Caco-2 (cell line): ENCODE measurements around the gene CALR. TPM values are rescaled to one million over a fixed set of nuclear protein-coding genes. Genes with fewer than 3 reads are reported as not detected.

Experiments
- BruUV-seq: library from RNA; stranded (reverse); fragments of 400-500 nt; replicated peaks from 2 replicates; lab custom pipeline; 2021; lab: Mats Ljungman, UMichigan
- CTCF ChIA-PET: fragments of 300-600 bp; sonication (Branson Sonifier 250); formaldehyde crosslinking; loops from one replicate; lab custom pipeline; 2022; ENCODE audit warnings: antibody characterized with exemption; lab: Charles Lee
- POLR2A ChIA-PET: fragments of 300-600 bp; sonication (Branson Sonifier 250); formaldehyde crosslinking; loops from one replicate; lab custom pipeline; 2022; ENCODE audit warnings: antibody characterized with exemption; lab: Charles Lee
- DNase-seq, 2 experiments: peaks; one replicate each; pipeline versions ENCODE4 v3.0.0 to v3.0.0-alpha.2; 2020 to 2022
- H3K27me3 ChIP-seq: replicated peaks from 2 replicates; pipeline ENCODE4 v1.6.0; 2011; ENCODE audit warnings: low read length; ENCODE audit not compliant: control insufficient read depth, insufficient read depth
- H3K36me3 ChIP-seq: 2 replicates; pipeline ENCODE4 v1.5.1; 2011; ENCODE audit warnings: low read length; ENCODE audit not compliant: control insufficient read depth, insufficient read depth
- H3K4me1 ChIP-seq: fragments of 250-450 bp; sonication (Bioruptor Pico); 2 replicates; pipeline ENCODE4 v1.5.1; 2020; ENCODE audit warnings: mild to moderate bottlenecking
- H3K4me3 ChIP-seq: 2 replicates; pipeline ENCODE4 v1.5.1; 2011; ENCODE audit warnings: low read depth, mild to moderate bottlenecking, control low read depth, low read length
- H3K9me3 ChIP-seq: fragments of 250-450 bp; sonication (Bioruptor Pico); 2 replicates; pipeline ENCODE4 v1.5.1; 2020; ENCODE audit warnings: mild to moderate bottlenecking, moderate library complexity
- H3K27ac Mint-ChIP-seq: one replicate; pipeline ENCODE4 v1.8.0; 2022; ENCODE audit warnings: mixed read lengths; ENCODE audit not compliant: unreplicated experiment
- H3K27me3 Mint-ChIP-seq: one replicate; pipeline ENCODE4 v1.8.0; 2022; ENCODE audit warnings: mixed read lengths; ENCODE audit not compliant: insufficient read depth, unreplicated experiment
- H3K36me3 Mint-ChIP-seq: one replicate; pipeline ENCODE4 v1.8.0; 2022; ENCODE audit warnings: mild to moderate bottlenecking, mixed read lengths; ENCODE audit not compliant: insufficient read depth, unreplicated experiment
- H3K4me1 Mint-ChIP-seq: one replicate; pipeline ENCODE4 v1.8.0; 2022; ENCODE audit warnings: low read depth, mixed read lengths; ENCODE audit not compliant: unreplicated experiment
- H3K4me3 Mint-ChIP-seq: one replicate; pipeline ENCODE4 v1.8.0; 2022; ENCODE audit warnings: mild to moderate bottlenecking, moderate library complexity, mixed read lengths; ENCODE audit not compliant: unreplicated experiment
- H3K9me3 Mint-ChIP-seq: one replicate; pipeline ENCODE4 v1.8.0; 2022; ENCODE audit warnings: mixed read lengths; ENCODE audit not compliant: unreplicated experiment
- intact Hi-C: fragments of 100-400 bp; cut with micrococcal nuclease; formaldehyde crosslinking; loops from one replicate; pipeline ENCODE4 v1.10.0; 2022; ENCODE audit not compliant: unreplicated experiment
- total RNA-seq: library from RNA; stranded (reverse); gene quantifications from 2 replicates; pipeline ENCODE4 v1.2.3, GENCODE V29; 2022
- TF ChIP-seq, protein P1 (sequence below), 2 experiments: fragments of 200-600 bp in 1 of 2; IDR thresholded peaks; 1 replicate in 1 of 2; 2 replicates in 1 of 2; pipeline versions ENCODE4 v1.5.1 to v1.8.0; 2011 to 2022; ENCODE audit warnings: antibody characterized with exemption in 1 of 2, control low read depth in 1 of 2, inconsistent platforms in 1 of 2, low read depth in 1 of 2, low read length in 1 of 2, mild to moderate bottlenecking in 1 of 2, moderate library complexity in 1 of 2; ENCODE audit not compliant: insufficient read depth in 1 of 2, severe bottlenecking in 1 of 2, unreplicated experiment in 1 of 2

The CALR gene
- total RNA-seq, 1 experiment from 2014 or later = 707 TPM

DNA sequence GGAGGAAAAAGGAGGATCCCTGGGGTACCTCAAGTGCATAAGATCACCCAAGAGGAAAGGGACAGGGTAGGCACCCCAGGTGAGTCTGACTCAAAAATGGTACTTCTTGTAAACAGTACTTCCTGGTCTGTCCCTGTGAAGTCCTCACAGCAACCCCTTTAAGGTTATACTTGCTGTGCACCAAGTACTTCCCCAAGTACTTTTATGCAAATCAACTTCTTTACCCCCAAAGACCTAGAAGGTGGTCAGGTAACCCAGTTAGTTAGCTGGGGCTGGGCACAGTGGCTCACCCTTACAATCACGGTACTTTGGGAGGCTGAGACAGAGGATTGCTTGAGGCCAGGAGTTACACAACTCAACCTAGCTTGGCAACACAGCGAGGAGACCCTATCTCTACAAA, 2.5 kb downstream of the CALR start:
- H3K27me3 Mint-ChIP-seq = peaks cover 3% of the 10 kb centered on the region
- no peaks in the 10 kb centered on the region for H3K9me3 Mint-ChIP-seq
- H3K4me3 ChIP-seq = no peak overlapping the region
- DNase-seq = no peak
- peaks cover 26% of the 10 kb centered on the region for H3K4me1 ChIP-seq
- intact Hi-C loops = no loop called here
- no peaks in the 10 kb centered on the region for H3K9me3 ChIP-seq
- no peak overlapping the region for H3K27ac Mint-ChIP-seq
- TF ChIP-seq, protein P1, sequence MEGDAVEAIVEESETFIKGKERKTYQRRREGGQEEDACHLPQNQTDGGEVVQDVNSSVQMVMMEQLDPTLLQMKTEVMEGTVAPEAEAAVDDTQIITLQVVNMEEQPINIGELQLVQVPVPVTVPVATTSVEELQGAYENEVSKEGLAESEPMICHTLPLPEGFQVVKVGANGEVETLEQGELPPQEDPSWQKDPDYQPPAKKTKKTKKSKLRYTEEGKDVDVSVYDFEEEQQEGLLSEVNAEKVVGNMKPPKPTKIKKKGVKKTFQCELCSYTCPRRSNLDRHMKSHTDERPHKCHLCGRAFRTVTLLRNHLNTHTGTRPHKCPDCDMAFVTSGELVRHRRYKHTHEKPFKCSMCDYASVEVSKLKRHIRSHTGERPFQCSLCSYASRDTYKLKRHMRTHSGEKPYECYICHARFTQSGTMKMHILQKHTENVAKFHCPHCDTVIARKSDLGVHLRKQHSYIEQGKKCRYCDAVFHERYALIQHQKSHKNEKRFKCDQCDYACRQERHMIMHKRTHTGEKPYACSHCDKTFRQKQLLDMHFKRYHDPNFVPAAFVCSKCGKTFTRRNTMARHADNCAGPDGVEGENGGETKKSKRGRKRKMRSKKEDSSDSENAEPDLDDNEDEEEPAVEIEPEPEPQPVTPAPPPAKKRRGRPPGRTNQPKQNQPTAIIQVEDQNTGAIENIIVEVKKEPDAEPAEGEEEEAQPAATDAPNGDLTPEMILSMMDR (IDR thresholded peaks at IDR 0.05; ENCODE audit: insufficient read depth in 1 of 2, low read depth in 1 of 2, low read length in 1 of 2, severe bottlenecking in 1 of 2, unreplicated experiment in 1 of 2) = no peak
- H3K27me3 ChIP-seq = no peaks in the 10 kb centered on the region
- CTCF ChIA-PET = interaction anchor here (0.6 kb wide), 1 partner anchor 219 kb away, joined by 6 read pairs; no protein-coding TSS in a partner anchor
- H3K36me3 ChIP-seq = peaks cover 16% of the 10 kb centered on the region
- peak overlapping the region; percentile 19 for H3K4me3 Mint-ChIP-seq
- H3K36me3 Mint-ChIP-seq = peaks cover 83% of the 10 kb centered on the region
- POLR2A ChIA-PET = no interaction called here
- BruUV-seq = no TSS peak
- peaks cover 17% of the 10 kb centered on the region for H3K4me1 Mint-ChIP-seq

DNA sequence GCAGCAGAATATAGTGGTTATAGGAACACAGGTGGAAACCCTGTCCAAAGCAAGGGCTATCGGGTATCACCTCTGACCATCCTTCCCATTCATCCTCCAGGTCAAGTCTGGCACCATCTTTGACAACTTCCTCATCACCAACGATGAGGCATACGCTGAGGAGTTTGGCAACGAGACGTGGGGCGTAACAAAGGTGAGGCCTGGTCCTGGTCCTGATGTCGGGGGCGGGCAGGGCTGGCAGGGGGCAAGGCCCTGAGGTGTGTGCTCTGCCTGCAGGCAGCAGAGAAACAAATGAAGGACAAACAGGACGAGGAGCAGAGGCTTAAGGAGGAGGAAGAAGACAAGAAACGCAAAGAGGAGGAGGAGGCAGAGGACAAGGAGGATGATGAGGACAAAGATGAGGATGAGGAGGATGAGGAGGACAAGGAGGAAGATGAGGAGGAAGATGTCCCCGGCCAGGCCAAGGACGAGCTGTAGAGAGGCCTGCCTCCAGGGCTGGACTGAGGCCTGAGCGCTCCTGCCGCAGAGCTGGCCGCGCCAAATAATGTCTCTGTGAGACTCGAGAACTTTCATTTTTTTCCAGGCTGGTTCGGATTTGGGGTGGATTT, 5.1 kb downstream of the CALR start:
- Mint-ChIP-seq H3K36me3 (peaks cover 97% of the 10 kb centered on the region), H3K27ac (no peak overlapping the region), H3K27me3 (no peaks in the 10 kb centered on the region), H3K9me3 (no peaks in the 10 kb centered on the region), H3K4me1 (peaks cover 7% of the 10 kb centered on the region), H3K4me3 (peak overlapping the region; percentile 53)
- no peaks in the 10 kb centered on the region for H3K27me3 ChIP-seq
- H3K4me1 ChIP-seq = peaks cover 23% of the 10 kb centered on the region
- no TSS peak for BruUV-seq
- TF ChIP-seq, protein P1 (IDR thresholded peaks at IDR 0.05; ENCODE audit: insufficient read depth in 1 of 2, low read depth in 1 of 2, low read length in 1 of 2, severe bottlenecking in 1 of 2, unreplicated experiment in 1 of 2) = no peak
- CTCF ChIA-PET = no interaction called here
- POLR2A ChIA-PET = no interaction called here
- no peak overlapping the region for H3K4me3 ChIP-seq
- no peaks in the 10 kb centered on the region for H3K9me3 ChIP-seq
- H3K36me3 ChIP-seq = peaks cover 16% of the 10 kb centered on the region
- DNase-seq = no peak
- intact Hi-C loops = no loop called here

DNA sequence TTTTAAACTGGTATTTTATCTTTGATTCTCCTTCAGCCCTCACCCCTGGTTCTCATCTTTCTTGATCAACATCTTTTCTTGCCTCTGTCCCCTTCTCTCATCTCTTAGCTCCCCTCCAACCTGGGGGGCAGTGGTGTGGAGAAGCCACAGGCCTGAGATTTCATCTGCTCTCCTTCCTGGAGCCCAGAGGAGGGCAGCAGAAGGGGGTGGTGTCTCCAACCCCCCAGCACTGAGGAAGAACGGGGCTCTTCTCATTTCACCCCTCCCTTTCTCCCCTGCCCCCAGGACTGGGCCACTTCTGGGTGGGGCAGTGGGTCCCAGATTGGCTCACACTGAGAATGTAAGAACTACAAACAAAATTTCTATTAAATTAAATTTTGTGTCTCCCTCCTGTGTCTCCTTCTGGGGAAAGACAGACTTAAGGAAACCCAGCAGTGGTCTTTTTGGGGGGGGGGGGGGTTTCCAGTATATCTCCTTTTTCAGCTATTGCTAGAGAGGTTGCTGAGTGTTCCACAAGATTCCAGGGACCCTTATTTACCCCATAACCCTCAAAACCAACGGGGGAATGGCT, 5.8 kb downstream of the CALR start:
- POLR2A ChIA-PET = no interaction called here
- Mint-ChIP-seq H3K36me3 (peaks cover 97% of the 10 kb centered on the region), H3K27me3 (no peaks in the 10 kb centered on the region), H3K9me3 (no peaks in the 10 kb centered on the region), H3K4me1 (peaks cover 7% of the 10 kb centered on the region), H3K4me3 (no peak overlapping the region), H3K27ac (peak overlapping the region; percentile 96)
- Histone ChIP-seq H3K4me3 (no peak overlapping the region), H3K4me1 (peaks cover 23% of the 10 kb centered on the region), H3K9me3 (no peaks in the 10 kb centered on the region), H3K27me3 (no peaks in the 10 kb centered on the region), H3K36me3 (peaks cover 15% of the 10 kb centered on the region)
- CTCF ChIA-PET = no interaction called here
- DNase-seq = no peak
- BruUV-seq = no TSS peak
- TF ChIP-seq, protein P1 (IDR thresholded peaks at IDR 0.05; ENCODE audit: insufficient read depth in 1 of 2, low read depth in 1 of 2, low read length in 1 of 2, severe bottlenecking in 1 of 2, unreplicated experiment in 1 of 2) = no peak
- intact Hi-C loops = no loop called here
